Activated naive CD8-positive, alpha-beta T cell (primary cell): Measurements from ENCODE around the gene DOHH.
"Not testable (repeated sequence)": the region's sequence is repeated elsewhere in the genome, so short reads cannot be mapped to it uniquely, and the experiment has no call there.

Experiments used
- H3K27ac Mint-ChIP-seq: one replicate; pipeline ENCODE4 v1.8.0; 2021; ENCODE audit warnings: mixed read lengths
- H3K27me3 Mint-ChIP-seq: one replicate; pipeline ENCODE4 v1.8.0; 2021; ENCODE audit warnings: mixed read lengths
- H3K36me3 Mint-ChIP-seq: one replicate; pipeline ENCODE4 v1.8.0; 2021; ENCODE audit warnings: mixed read lengths
- H3K4me1 Mint-ChIP-seq: one replicate; pipeline ENCODE4 v1.8.0; 2021; ENCODE audit warnings: low read depth, mixed read lengths
- H3K4me3 Mint-ChIP-seq: one replicate; pipeline ENCODE4 v1.8.0; 2021; ENCODE audit warnings: mild to moderate bottlenecking, mixed read lengths
- H3K9me3 Mint-ChIP-seq: one replicate; pipeline ENCODE4 v1.8.0; 2021; ENCODE audit warnings: low read depth, mixed read lengths

DOHH gene

GRCh38 chr19:3458229-3459088 lies 42.0 kb downstream of the DOHH start:
- H3K36me3 Mint-ChIP-seq = no peaks in the 10 kb centered on the region
- H3K4me1 Mint-ChIP-seq = no peaks in the 10 kb centered on the region
- H3K4me3 Mint-ChIP-seq = no peak overlapping the region
- H3K27ac Mint-ChIP-seq = no peak overlapping the region
- no peaks in the 10 kb centered on the region for H3K9me3 Mint-ChIP-seq
- no peaks in the 10 kb centered on the region for H3K27me3 Mint-ChIP-seq

GRCh38 chr19:3457528-3458228 lies 42.8 kb downstream of the DOHH start:
- Mint-ChIP-seq H3K27ac (no peak overlapping the region), H3K27me3 (no peaks in the 10 kb centered on the region), H3K4me3 (no peak overlapping the region), H3K9me3 (no peaks in the 10 kb centered on the region), H3K4me1 (no peaks in the 10 kb centered on the region), H3K36me3 (no peaks in the 10 kb centered on the region)

DNA sequence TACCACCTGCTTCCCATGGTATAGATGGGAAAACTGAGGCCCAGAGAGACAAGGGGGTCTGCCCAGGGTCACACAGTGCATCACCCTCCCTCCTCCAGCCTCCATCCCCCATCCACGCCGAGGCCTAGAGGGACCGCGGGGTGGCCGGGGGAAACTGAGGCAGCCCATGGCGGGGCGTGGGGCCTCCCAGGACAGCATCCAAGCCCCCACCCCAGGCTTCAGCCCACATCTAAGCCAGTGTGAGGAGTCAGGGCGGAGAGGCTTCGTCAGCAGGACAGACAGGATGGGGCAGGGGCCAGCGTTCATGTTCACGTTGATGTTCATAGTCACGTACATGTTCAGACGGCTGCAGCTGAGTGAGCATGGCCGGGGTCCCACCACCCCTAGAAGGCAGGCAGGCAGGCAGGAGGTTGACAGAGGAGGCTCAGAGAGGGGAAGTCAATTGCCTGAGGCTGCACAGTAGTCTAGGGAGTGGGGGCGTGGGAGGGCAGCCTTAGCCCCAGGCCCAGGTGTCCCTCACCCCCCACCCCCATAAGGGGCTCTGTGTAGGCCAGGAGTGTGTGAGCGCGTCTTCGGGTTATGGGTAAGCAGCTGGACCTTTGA lies 43.4 kb downstream of the DOHH start:
- no peaks in the 10 kb centered on the region for H3K9me3 Mint-ChIP-seq
- H3K4me3 Mint-ChIP-seq = no peak overlapping the region
- H3K4me1 Mint-ChIP-seq = no peaks in the 10 kb centered on the region
- H3K27ac Mint-ChIP-seq = no peak overlapping the region
- no peaks in the 10 kb centered on the region for H3K36me3 Mint-ChIP-seq
- no peaks in the 10 kb centered on the region for H3K27me3 Mint-ChIP-seq

- Mint-ChIP-seq H3K4me3 (no peak overlapping the region), H3K27ac (no peak overlapping the region), H3K4me1 (no peaks in the 10 kb centered on the region), H3K9me3 (no peaks in the 10 kb centered on the region), H3K27me3 (no peaks in the 10 kb centered on the region), H3K36me3 (no peaks in the 10 kb centered on the region)
Measured at GRCh38 chr19:3455960-3456601, 44.4 kb downstream of the DOHH start.

DNA sequence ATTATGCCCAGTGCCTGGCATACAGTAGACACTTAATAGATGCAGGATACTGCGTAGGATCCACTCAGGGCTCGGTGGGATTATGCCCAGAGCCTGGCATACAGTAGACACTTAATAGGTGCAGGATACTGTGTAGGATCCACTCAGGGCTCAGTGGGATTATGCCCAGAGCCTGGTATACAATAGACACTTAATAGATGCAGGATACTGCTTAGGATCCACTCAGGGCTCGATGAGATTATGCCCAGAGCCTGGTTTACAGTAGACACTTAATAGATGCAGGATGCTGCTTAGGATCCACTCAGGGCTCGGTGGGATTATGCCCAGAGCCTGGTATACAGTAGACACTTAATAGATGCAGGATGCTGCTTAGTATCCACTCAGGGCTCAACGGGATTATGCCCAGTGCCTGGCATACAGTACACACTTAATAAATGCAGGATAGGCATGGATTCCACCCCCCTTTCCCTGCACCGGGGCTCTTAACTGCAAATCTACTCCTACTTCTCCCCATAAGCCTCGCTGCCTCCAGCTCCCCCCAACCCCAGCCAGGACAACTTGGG lies 45.0 kb downstream of the DOHH start:
- no peak overlapping the region for H3K27ac Mint-ChIP-seq
- H3K27me3 Mint-ChIP-seq = no peaks in the 10 kb centered on the region
- H3K4me3 Mint-ChIP-seq = no peak overlapping the region
- H3K36me3 Mint-ChIP-seq = no peaks in the 10 kb centered on the region
- H3K4me1 Mint-ChIP-seq = no peaks in the 10 kb centered on the region
- no peaks in the 10 kb centered on the region for H3K9me3 Mint-ChIP-seq

GRCh38 chr19:3454656-3455392 lies 45.6 kb downstream of the DOHH start:
- Mint-ChIP-seq H3K4me1 (no peaks in the 10 kb centered on the region), H3K36me3 (no peaks in the 10 kb centered on the region), H3K27me3 (no peaks in the 10 kb centered on the region), H3K4me3 (no peak overlapping the region), H3K27ac (no peak overlapping the region), H3K9me3 (no peaks in the 10 kb centered on the region)

GRCh38 chr19:3453840-3454239 lies 46.6 kb downstream of the DOHH start:
- no peak overlapping the region for H3K27ac Mint-ChIP-seq
- no peaks in the 10 kb centered on the region for H3K36me3 Mint-ChIP-seq
- H3K9me3 Mint-ChIP-seq = no peaks in the 10 kb centered on the region
- no peak overlapping the region for H3K4me3 Mint-ChIP-seq
- H3K4me1 Mint-ChIP-seq = no peaks in the 10 kb centered on the region
- no peaks in the 10 kb centered on the region for H3K27me3 Mint-ChIP-seq

DNA sequence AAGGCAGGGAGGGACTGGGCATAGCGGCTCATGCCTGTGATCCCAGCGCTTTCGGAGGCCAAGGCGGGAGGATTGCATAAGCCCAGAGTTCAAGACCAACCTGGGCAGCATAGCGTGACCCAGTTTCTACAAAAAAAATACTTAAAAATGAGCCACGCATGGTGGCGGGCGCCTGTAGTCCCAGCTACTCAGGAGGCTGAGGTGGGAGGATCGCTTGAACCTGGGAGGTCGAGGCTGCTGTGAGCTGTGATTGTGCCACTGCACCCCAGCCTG lies 47.6 kb downstream of the DOHH start:
- H3K4me1 Mint-ChIP-seq, H3K27ac Mint-ChIP-seq, H3K4me3 Mint-ChIP-seq, H3K36me3 Mint-ChIP-seq, H3K27me3 Mint-ChIP-seq, H3K9me3 Mint-ChIP-seq: not testable (repeated sequence)

DNA sequence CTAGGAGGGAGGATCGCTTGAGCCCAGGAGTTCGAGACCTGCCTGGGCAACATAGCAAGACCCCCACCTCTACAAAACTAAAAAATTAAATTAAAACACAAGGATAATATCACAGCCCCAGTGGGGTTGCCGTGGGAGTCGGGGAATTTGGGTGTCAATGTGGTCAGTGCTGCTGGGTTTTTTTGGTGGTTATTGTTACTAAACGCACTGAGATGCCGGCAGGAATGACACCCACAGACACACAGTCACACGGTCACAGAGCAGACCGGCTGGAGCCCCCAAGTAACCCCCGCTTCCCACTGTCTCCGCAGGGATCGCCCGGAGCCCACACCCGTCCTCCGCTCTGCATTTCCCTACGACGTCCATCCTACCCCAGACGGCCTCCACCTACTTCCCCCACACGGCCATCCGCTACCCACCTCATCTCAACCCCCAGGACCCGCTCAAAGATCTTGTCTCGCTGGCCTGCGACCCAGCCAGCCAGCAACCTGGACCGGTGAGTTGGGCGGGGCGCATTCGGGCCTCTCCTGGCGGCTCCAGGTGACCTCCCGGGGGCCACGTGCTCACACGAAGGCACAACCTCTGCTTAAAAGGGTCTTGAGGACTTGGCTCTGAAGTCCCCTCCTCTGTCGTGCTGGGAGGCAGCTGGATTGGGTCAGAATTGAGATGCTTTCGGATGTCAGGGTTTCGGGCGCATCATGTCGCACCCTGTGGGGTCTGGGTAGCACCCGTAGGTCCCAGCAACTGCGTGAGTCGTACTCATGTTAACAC lies 48.1 kb downstream of the DOHH start:
- Mint-ChIP-seq H3K4me1 (no peaks in the 10 kb centered on the region), H3K36me3 (no peaks in the 10 kb centered on the region)

GRCh38 chr19:3451451-3451866 lies 49.0 kb downstream of the DOHH start:
- no peaks in the 10 kb centered on the region for H3K36me3 Mint-ChIP-seq
- H3K4me3 Mint-ChIP-seq = no peak overlapping the region
- no peaks in the 10 kb centered on the region for H3K27me3 Mint-ChIP-seq
- no peaks in the 10 kb centered on the region for H3K9me3 Mint-ChIP-seq
- no peaks in the 10 kb centered on the region for H3K4me1 Mint-ChIP-seq
- no peak overlapping the region for H3K27ac Mint-ChIP-seq

More for the DNA sequence above, 48.1 kb downstream of the DOHH start:
- Mint-ChIP-seq H3K27ac (no peak overlapping the region), H3K27me3 (no peaks in the 10 kb centered on the region), H3K4me3 (no peak overlapping the region), H3K9me3 (no peaks in the 10 kb centered on the region)

DNA sequence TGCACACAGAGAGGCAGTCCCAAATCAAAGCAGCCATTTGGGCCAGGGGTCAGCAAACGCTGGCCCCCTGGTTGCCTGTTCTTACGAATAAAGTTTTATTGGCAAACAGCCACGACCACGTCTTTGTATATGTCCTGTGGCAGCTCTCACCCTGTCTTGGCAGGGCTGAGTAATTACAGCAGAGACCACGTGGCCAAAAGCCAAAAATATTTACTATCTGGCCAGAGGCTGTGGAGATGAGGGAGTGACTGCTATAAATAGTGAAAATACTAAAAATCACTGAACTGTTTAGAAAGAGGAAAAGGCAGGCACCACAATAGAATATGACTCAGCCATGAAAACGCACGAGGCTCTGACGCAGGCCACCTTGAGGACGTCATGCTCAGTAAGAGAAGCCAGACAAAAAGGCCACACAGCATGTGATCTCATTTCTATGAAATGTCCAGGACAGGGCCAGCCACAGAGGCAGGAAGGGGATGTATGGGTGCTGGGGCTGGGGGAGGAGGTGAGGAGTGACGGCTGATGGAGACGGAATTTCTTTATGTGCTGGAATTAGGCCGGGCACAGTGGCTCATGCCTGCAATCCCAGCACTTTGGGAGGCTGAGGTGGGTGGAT lies 49.6 kb downstream of the DOHH start:
- Mint-ChIP-seq H3K4me1 (no peaks in the 10 kb centered on the region), H3K27ac (no peak overlapping the region), H3K9me3 (no peaks in the 10 kb centered on the region), H3K36me3 (no peaks in the 10 kb centered on the region), H3K27me3 (no peaks in the 10 kb centered on the region), H3K4me3 (no peak overlapping the region)

DNA sequence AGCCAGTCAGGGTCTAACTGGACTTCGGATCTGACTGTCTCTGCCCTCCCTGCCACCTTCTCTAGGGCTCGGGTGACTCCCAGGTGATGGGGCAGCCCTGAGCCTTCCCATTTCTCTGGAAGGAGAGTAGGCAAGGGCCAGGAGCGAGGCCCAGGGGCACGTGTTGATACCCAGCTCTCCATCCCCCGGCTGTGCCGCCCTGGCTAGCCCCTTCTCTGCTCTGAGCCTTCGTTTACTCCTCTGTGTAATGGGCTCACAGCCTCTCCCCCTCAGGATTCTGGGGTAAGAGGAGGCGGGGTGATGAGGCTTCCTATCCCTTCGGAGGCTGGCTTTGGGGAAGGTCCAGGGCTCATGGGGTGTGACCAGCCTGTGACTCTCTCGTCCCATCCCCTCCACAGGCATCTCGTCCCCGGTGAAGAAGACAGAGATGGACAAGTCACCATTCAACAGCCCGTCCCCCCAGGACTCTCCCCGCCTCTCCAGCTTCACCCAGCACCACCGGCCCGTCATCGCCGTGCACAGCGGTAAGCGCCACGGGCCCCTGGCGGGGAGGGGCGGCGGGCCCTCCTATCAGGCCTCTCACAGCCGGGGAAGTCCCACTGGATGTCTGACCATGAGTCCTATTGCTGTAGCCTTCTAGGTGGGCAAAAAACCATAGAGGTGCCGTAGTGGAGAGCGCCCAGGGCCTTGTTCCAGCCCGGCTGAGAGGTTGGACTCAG lies 51.7 kb downstream of the DOHH start:
- Mint-ChIP-seq H3K4me3 (no peak overlapping the region), H3K36me3 (no peaks in the 10 kb centered on the region), H3K27ac (no peak overlapping the region), H3K9me3 (no peaks in the 10 kb centered on the region), H3K4me1 (peaks cover 5% of the 10 kb centered on the region), H3K27me3 (no peaks in the 10 kb centered on the region)

- H3K27ac Mint-ChIP-seq, H3K4me3 Mint-ChIP-seq, H3K9me3 Mint-ChIP-seq, H3K4me1 Mint-ChIP-seq, H3K36me3 Mint-ChIP-seq, H3K27me3 Mint-ChIP-seq: not testable (repeated sequence)
Measured at GRCh38 chr19:3446657-3447056, 53.8 kb downstream of the DOHH start.
